C4-2B (cell line): ENCODE data around the gene KANK3.
"Not testable (repeated sequence)": the region's sequence is repeated elsewhere in the genome, so short reads cannot be mapped to it uniquely, and the experiment has no call there.

ENCODE experiments used
- CTCF ChIP-seq: fragments of 450-650 bp; conservative IDR thresholded peaks from 2 replicates; pipeline ENCODE4 v1.5.1; 2017; ENCODE audit warnings: mild to moderate bottlenecking
- ZFX ChIP-seq: fragments of 450-650 bp; IDR thresholded peaks from 2 replicates; pipeline ENCODE4 v1.6.1; 2017

GRCh38 chr19:8384569-8384968 is 41.5 kb upstream of the KANK3 start:
- TF ChIP-seq CTCF, ZFX: not testable (repeated sequence)
